Measurements from ENCODE around the gene GARRE1. TPM values are rescaled to one million over a fixed set of nuclear protein-coding genes. Genes with fewer than 3 reads are reported as not detected.

Gene GARRE1
- total RNA-seq = 8.0 and 9.5 TPM in 2 replicates

GRCh38 chr19:34254046-34254697 is at the start of gene GARRE1:
GARRE1 (plus strand) TSS chr19:34254554; CDS start chr19:34300474, 45,920 bp downstream.

Other genes with a start within 250 kb of the GARRE1 start
- 37.6 and 55.4 TPM in 2 replicates for gene LSM14A, start 82.0 kb upstream of the GARRE1 start, total RNA-seq
- 290 and 331 TPM in 2 replicates for gene GPI, start 110.6 kb downstream of the GARRE1 start, total RNA-seq
- gene PDCD2L, start 149.8 kb downstream of the GARRE1 start, total RNA-seq = 3.1 and 5.3 TPM in 2 replicates
- 45.6 and 46.8 TPM in 2 replicates for gene UBA2, start 173.8 kb downstream of the GARRE1 start, total RNA-seq
- 19.1 and 24.3 TPM in 2 replicates for gene WTIP, start 227.2 kb downstream of the GARRE1 start, total RNA-seq